ENCODE measurements around the gene RPS6KA1. TPM values are rescaled to one million over a fixed set of nuclear protein-coding genes. Genes with fewer than 3 reads are reported as not detected.

The RPS6KA1 gene
- total and polyA plus RNA-seq, 2 of the 4 experiments (the other 2 are of a cell fraction) = 3.6 to 6.3 TPM

DNA sequence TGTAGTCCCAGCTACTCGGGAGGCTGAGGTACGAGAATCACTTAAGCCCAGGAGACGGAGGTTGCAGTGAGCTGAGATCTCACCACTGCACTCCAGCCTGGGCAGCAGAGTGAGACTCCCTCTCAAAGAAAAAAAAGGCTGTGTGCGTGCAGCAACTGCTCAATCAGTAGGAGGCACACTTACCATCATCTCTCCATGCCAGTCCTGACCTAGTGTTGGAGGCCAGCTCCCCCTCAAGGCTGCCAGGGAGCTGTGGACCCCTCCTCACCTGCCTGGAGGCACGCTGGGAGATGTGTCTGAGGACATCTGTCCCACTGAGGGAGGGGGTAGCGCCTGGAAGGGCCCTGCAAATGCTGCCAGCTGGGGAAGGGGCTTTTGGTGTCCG, 11.9 kb downstream of the RPS6KA1 start:
- Histone ChIP-seq H3K9ac (ENCODE audit: low read depth, low read length) (no peak overlapping the region), H3K27me3 (ENCODE audit: control insufficient read depth, insufficient read depth, low read length) (no peaks in the 10 kb centered on the region), H2BK20ac (ENCODE audit: low read depth, low read length) (no peak overlapping the region), H4K8ac (ENCODE audit: low read depth in 2 of 2, low read length in 2 of 2) (peak overlapping the region; percentile 60 to 73; a peak in 3 of 4 replicates), H3K4me1 (ENCODE audit: control insufficient read depth, insufficient read depth, low read length) (peaks cover 15% of the 10 kb centered on the region), H3K18ac (ENCODE audit: low read depth, low read length) (no peak overlapping the region), H2AK9ac (replicated peaks; ENCODE audit: low read depth, low read length, poor library complexity) (peak overlapping the region; percentile 5), H2AFZ (replicated peaks; ENCODE audit: low read length, poor library complexity) (peak overlapping the region; percentile 89), H3K9me1 (ENCODE audit: insufficient read depth, low read length) (peaks cover 4% of the 10 kb centered on the region; the same call in 1 of the 2 replicates), H4K5ac (ENCODE audit: low read depth, low read length) (peak overlapping the region; percentile 79), H3K9me3 (ENCODE audit: control insufficient read depth, insufficient read depth, low read length) (no peaks in the 10 kb centered on the region), H3K4ac (ENCODE audit: low read depth, low read length) (peak overlapping the region; percentile 75), H3K79me1 (ENCODE audit: low read depth in 1 of 2, low read length in 2 of 2) (no peaks in the 10 kb centered on the region), H3K27ac (ENCODE audit: insufficient read depth, low read length) (no peak overlapping the region), H4K20me1 (ENCODE audit: insufficient read depth, low read length) (no peaks in the 10 kb centered on the region), H3K4me2 (ENCODE audit: low read depth, low read length) (no peak overlapping the region), H2AK5ac (ENCODE audit: low read depth, low read length) (peak overlapping the region; percentile 43; the same call in 1 of the 2 replicates), H3K23ac (ENCODE audit: low read depth, low read length) (no peak overlapping the region), H3K14ac (replicated peaks; ENCODE audit: low read depth, low read length) (no peak overlapping the region; the same call in 1 of the 2 replicates), H4K91ac (ENCODE audit: insufficient read depth, low read depth, low read length) (peak overlapping the region; percentile 61; the same call in 1 of the 2 replicates), H3K56ac (ENCODE audit: extremely low read depth, insufficient read depth, low read length) (no peak overlapping the region), H2BK5ac (ENCODE audit: low read depth, low read length, poor library complexity, severe bottlenecking) (peak overlapping the region; percentile 15), H3K36me3 (ENCODE audit: control insufficient read depth, insufficient read depth, low read length) (no peaks in the 10 kb centered on the region), H2BK15ac (ENCODE audit: low read depth, low read length) (no peak overlapping the region), H3K4me3 (ENCODE audit: insufficient read depth, low read depth, low read length) (no peak overlapping the region), H2BK120ac (ENCODE audit: low read depth, low read length) (no peak overlapping the region)
- in situ Hi-C loops (cut with MboI; ENCODE audit: low sequenced_read_pairs) = no loop called here
- no peak for ATAC-seq (ENCODE audit: low read depth)
- POLR2A ChIA-PET (ENCODE audit: unreplicated experiment) = no interaction called here
- WGBS, 2 experiments (ENCODE audit: extremely low coverage in 2 of 2, insufficient read length in 1 of 2) = 94% methylated on average over 5 of the region's 7 CpGs; no CpG with 5 or more reads in 1 of the 2 experiments
- dilution Hi-C loops (cut with HindIII; ENCODE audit: low sequenced_read_pairs, unreplicated experiment) = no loop called here
- no peak for DNase-seq
- intact Hi-C loops (cut with micrococcal nuclease) = no loop called here
- CTCF ChIA-PET = no interaction called here
- no TSS peak for BruUV-seq (replicated peaks)
- TF ChIP-seq CHD1 (IDR thresholded peaks at IDR 0.05; ENCODE audit: low read depth, low read length) = no peak
